Activated T-helper 1 cell treated with Interleukin-2 at 50 U/mL for 16 hours (primary cell): ENCODE results near the gene LRRC37A2.
A peak's percentile ranks its signal among the peaks of the same experiment; 100 is the strongest.
"Not testable (repeated sequence)": the region's sequence is repeated elsewhere in the genome, so short reads cannot be mapped to it uniquely, and the experiment has no call there.

Source experiments
- DNase-seq: peaks from one replicate; pipeline ENCODE4 v3.0.0-alpha.2; 2020; ENCODE audit warnings: low read depth

LRRC37A2 gene

DNA sequence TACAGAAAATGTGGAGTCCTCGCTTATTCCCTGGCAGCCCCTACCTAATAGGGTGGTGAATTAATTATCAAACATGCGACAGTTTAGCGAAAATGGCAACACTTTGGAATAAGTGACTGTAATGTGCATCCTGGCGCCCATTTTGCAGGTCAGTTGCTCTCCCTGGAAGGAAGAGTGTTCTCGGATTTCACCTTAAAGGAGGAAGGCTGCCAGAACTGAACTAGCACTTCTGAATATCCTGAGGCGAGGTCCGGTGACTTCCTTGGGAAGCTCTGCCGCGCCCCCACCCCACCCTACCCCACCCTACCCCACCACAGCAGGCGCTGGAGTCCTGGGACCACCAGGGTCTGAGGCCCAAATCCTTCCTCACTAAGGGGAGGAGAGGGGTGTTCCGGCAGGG lies at the start of gene LRRC37A2:
Gene LRRC37A2 (plus strand): TSS at position 301 of the 400 bp plus-strand sequence. CDS start 245 bp downstream, outside the sequence.
- not testable (repeated sequence) for DNase-seq

DNA sequence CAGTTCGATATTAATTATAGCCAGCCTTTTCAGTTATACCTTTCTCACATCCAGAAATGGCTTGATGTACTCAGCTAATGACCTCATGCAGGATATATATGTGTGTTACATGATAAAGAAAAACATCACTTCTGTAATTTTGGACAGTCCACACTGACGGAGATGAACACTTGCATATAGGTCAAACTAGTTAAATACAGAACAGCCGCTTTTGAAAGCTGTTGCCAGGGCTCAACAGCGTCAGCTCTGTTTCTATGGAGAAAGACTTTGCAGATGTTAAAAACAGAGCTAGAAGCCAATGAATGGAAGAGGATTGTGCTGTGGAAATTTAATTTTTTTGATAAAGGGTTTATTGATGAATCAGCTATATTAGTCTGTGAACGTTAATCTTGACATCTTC lies 44.6 kb upstream of the LRRC37A2 start:
- DNase-seq: not testable (repeated sequence)

DNA sequence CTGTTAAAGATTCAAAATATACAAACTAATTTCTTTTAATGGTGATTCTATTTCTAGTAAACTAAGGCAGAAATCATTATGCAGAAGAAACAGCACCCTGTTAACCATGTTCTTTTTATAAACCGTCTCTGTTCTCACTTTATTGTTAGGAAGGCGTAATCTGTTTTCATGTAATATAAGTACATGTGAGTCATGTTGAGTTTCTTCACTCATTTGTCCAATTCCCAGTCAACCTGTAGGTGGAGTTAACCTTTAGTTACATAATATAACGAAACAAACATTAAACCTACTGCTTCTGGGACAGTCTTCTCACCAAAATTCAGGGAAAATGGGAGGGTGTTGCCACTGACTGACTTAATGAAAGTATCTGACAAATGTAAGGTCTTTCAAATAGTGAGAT lies 37.8 kb upstream of the LRRC37A2 start:
- DNase-seq: not testable (repeated sequence)

DNA sequence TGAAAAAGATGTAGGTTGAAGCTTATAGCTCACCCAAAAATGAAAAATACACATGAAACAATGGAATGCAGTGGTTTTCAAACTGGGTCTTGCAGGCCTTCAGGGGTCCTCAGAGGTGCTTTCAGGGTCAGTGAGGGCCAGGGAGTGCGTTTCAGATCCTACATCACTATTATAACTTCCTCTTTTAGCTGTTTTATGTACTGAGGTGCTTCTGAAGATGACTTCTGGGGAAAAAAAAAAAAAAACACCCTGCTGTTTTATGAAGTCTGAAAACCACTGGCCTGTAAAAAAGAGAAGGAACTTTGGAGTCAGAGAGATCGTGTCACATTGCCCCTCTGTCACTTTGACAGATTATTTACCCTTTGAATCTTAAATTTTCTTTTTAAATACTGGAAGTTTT lies 36.7 kb upstream of the LRRC37A2 start:
- not testable (repeated sequence) for DNase-seq

DNA sequence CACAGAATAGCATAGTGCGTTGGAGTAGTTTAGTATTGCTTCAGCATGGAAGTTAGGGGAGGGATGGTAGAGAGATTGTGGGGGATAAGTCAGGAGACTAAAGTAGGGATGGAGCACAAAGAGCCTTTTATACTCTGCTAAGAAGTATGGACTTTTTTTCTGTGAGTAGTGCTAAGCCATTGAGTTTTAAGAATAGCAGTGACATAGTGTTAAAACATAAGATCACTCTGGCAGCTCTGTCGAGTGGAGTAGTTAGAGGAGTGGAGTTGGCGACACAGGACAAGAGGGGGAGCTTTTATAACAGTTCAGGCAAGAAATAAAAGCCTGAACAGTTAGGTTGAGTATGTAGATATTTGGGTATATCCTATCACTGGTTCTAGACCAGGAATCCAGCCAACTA lies 33.4 kb upstream of the LRRC37A2 start:
- not testable (repeated sequence) for DNase-seq

DNA sequence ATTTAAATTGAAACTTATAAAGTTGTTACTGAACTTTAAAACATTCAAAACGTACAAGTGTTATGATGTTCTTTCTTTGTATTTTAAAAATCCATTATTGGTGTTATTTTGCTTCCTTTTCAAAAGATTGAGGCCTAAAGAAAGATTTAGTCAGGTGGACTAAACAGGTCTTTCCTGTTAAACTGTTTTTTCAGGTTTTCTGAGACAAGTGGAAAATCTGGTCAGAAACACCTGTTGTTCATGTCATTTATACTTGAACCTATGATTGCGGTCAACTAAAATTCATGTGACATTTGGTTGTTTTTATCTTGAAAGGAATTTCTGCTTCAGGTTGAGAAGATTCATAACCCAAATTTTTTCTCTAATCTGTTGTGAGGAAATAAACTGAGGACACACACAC lies 31.0 kb upstream of the LRRC37A2 start:
- not testable (repeated sequence) for DNase-seq

DNA sequence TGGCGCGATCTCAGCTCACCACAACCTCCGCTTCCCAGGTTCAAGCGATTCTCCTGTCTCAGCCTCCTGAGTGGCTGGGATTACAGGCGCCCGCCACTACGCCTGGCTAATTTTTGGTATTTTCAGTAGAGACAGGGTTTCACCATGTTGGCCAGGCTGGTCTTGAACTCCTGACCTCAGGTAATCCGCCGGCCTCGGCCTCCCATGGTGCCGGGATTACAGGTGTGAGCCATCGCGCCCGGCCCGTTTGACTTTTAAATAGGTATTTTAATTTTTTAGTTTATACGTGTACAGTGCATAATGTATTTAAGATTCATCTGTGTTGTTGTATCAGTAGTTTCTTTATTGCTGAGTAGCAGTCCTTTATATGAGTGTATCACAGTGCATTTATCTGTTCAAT lies 20.2 kb upstream of the LRRC37A2 start:
- not testable (repeated sequence) for DNase-seq

DNA sequence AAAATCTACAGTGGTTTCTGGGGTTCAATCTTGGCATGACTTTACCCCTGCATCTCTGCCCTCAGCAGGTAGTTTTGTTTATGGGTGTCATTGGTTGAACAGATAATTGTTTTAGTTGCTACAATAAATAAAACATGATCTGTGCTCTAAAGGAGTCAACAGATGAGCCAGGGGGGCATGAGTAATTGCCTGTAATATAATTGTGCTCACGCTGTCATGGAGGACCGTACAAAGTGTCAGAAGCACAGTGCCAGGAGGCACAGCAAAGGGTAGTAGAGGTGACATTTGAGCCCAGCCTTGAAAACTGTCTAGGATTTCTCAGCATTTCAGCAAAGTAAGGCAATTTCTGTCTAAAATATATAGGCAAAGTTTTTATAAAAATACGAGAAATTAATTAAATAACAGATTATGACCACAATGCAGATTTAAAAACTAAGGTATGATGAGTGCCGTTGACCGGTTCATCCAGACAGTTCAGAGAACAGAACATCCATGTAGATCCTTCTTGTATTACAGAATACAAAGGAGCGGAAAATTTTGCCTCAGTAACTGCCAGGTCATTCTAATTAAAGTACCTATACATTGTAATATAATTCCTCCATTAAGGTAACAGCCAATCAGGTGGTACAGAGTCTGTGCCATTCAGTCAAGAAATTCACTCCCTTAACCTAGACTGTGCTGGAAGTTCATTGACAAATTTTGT lies 12.7 kb upstream of the LRRC37A2 start:
- not testable (repeated sequence) for DNase-seq

DNA sequence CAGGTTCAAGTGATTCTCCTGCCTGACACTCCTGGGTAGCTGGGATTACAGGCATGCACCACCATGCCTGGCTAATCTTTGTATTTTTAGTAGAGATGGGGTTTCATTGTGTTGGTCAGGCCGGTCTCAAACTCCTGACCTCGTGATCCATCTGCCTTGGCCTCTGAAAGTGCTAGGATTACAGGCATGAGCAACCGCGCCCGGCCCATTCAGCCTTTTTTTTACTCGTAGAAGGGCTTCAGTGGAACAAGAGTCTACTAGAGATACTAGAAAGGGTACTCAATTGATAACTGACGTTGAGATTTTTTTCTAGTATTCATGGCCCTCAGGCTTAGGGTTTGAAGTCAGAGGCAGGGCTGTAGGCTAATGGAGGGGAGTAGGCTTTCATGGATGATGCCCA lies 6.4 kb upstream of the LRRC37A2 start:
- not testable (repeated sequence) for DNase-seq

DNA sequence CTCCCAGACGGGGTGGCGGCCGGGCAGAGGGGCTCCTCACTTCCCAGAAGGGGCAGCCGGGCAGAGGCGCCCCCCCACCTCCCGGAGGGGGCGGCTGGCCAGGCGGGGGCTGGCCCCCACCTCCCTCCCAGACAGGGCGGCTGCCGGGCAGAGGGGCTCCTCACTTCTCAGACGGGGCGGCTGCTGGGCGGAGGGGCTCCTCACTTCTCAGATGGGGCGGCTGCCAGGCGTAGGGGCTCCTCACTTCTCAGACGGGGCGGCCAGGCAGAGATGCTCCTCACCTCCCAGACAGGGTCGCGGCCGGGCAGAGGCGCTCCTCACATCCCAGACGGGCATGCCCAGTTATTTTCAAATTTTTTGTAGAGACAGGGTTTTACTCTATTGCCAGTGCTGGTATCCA lies 22.4 kb downstream of the LRRC37A2 start:
- not testable (repeated sequence) for DNase-seq

DNA sequence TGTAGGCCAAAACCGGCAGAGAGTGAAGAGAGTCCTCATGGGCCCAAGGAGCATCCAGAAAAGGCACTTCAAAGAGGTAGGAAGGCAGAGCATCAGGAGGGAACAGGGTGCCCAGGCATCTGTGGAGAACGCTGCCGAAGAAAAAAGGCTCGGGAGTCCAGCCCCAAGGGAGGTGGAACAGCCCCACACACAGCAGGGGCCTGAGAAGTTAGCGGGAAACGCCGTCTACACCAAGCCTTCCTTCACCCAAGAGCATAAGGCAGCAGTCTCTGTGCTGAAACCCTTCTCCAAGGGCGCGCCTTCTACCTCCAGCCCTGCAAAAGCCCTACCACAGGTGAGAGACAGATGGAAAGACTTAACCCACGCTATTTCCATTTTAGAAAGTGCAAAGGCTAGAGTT lies 36.3 kb downstream of the LRRC37A2 start:
- not testable (repeated sequence) for DNase-seq

DNA sequence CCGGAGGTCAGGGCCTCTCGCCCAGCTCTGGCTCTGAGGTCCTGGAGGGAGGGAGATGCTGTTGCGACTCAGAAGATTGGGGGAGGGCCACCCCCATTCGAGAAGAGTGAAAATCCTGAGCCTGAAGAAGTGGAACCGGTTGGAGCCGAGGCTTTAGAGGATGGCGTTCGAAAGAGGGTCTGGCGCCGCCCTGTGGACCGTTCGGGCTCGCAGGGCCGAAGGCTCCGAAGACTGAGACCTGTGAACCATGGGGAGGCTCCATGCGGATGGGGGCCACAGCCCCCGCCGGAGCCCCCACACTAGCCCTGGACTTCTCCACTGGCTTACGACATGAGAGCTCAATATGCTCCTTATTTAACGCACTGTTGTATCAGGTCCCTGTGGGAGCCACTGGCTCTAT lies 46.9 kb downstream of the LRRC37A2 start:
- DNase-seq: not testable (repeated sequence)

DNA sequence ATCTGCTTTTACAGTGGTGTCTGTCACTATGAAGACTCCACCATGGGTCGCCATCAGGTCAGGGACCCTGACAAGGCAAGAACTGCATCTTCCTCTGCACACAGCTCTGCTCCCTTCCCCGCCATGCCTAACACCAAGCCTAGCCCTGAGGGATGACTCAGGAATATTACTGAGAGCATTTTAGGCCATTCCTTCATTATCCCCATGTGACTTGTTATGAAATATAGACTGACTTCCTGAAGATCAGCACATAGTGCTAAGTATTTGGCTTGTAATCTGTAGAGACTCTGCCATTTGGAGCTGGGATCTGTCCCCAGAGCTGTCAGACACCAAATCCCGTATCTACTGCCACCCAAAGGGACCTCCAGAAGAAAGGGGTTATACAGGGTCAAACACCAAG lies 47.8 kb downstream of the LRRC37A2 start:
- DNase-seq: not testable (repeated sequence)

DNA sequence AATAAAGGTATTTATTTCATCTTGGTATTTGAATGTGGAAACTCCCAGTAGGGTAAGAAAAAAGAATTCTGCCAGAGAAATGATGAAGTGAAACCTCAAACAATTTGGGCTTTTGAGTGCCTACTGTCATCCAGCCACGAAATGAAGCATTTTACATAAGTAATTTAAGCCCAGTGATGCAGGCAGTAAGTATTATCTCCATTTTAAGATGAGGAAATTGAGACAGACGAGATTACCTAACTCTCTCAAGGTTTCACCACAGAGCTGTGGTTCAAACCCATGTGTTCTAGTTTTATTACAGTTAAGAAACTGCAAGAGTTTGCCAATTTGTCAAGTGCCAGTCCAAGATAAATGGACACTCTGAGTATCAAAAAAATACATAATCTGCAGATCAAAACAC lies 54.0 kb downstream of the LRRC37A2 start:
- DNase-seq: not testable (repeated sequence)

DNA sequence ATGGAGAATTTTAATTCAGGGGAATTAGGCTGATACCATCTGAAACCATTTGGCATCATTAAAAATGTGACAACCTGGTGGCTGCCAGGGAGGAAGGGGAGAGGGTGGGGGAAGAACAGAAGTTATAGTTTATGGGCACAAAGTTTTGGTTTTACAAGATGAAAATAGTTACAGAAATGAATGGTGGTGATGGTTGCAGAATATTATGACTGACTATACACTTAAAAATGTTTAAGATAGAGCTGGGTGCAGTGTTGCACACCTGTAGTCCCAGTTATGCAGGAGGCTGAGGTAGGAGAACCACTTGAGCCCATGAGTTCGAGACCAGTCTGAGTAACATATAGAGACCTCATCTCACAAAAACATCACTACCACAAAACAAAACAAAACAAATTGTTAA lies 54.7 kb downstream of the LRRC37A2 start:
- DNase-seq: not testable (repeated sequence)

DNA sequence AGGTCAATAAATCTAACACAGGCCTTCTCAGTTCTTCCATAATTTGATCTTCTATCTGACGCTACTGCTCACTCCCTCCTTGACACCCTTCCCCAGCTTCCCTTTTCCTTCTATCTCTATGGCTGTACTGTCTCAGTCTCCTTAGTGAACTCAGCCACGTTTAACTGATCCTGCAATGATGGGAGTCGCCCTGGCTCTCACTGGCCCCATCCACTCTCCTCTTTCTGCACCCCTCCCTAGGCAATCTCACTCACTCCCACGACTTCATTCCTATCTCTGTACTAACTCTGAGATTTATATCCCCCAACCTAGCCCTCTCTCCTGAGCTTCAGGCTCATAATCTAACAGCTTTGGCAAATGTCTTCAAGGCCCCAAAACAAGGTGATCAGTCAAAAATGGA lies 59.5 kb downstream of the LRRC37A2 start:
- not testable (repeated sequence) for DNase-seq

DNA sequence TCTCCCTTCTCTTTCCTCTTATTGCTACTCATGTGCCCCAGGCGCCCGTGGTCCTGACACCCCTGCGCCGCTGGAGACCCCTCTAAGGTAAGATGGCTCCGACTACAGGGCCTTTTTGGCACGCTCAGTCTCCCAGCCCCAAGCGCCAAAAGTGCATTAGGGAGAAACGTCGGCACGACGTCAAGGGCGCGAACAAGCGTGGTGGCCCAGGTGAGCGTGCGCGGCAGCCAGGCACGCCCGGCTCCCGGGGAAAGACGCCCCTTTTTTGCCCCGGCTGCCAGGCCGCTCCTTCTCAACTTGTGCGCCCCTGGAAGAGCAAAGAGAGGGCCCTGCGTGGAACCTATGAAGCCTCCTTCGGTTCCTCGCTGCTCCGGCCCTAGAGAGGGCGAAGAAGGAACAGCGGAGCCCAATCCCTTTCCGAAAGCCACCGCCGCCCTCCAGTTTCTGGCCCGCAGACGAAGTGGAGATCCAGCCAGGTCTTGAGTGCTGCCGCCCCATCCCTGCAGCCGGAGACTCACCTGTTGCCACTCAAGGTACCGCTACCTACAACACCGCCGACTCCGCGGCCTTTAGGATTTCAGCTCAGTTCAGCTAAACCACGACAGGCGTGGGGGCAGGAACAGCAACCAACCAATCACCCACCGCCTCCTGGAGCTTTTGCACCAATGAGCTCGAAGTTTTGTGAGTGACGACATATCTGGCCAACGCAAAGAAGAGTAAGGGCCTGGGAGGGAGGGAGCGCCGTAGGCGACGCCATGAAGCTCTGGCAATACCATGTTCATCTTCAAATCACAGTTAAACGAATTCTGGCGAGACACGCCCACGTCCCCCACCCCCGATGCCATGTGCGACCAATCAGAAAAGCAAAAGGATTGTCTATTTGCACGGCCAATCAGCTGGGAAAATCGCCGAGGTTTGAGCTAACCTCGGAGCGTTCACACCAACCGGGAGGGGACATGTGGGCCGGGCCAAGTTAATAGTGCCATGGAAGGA lies 67.1 kb downstream of the LRRC37A2 start, which contains the start of gene ARL17A:
Gene ARL17A (minus strand): TSS at position 609 of the 993 bp plus-strand sequence. CDS start 3,369 bp downstream, outside the sequence.
- DNase-seq: peak; percentile 52

DNA sequence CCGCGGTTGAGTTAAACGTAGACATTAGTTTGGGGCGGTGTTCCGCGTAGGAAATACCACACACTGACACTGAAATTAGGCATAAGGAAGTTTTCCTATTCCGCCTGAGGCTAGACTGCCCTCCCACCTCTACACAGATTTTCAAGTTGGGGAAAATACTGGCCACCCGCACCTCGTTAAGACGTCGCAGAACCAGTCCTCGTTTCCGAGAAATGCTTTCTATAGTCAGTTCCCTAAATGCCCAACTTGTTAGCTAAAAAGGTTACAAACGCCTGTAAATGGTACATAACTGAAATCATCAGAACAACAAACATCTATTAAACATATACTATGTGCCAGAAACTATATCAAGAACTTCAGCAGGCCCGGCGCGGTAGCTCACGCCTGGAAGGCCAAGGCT lies 67.8 kb downstream of the LRRC37A2 start:
- not testable (repeated sequence) for DNase-seq

DNA sequence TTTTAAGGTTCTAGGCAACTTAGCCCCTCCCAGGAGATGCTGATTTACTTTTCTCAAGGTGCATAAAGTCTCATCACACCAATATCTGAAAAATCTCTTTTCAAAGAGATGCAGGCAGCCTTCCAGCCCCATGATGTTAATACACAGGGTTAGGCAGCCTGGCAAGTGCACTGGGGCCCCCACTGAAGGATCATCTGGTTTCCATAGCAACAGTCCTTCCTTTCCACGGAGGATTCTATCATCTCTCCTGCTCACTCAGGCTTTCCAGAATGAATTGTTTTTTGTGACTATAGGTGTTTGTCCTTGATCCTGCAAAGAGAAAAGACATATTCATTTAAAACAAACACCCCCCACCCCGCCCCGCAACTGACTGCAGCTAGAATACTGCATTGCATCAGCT lies 73.2 kb downstream of the LRRC37A2 start:
- not testable (repeated sequence) for DNase-seq

DNA sequence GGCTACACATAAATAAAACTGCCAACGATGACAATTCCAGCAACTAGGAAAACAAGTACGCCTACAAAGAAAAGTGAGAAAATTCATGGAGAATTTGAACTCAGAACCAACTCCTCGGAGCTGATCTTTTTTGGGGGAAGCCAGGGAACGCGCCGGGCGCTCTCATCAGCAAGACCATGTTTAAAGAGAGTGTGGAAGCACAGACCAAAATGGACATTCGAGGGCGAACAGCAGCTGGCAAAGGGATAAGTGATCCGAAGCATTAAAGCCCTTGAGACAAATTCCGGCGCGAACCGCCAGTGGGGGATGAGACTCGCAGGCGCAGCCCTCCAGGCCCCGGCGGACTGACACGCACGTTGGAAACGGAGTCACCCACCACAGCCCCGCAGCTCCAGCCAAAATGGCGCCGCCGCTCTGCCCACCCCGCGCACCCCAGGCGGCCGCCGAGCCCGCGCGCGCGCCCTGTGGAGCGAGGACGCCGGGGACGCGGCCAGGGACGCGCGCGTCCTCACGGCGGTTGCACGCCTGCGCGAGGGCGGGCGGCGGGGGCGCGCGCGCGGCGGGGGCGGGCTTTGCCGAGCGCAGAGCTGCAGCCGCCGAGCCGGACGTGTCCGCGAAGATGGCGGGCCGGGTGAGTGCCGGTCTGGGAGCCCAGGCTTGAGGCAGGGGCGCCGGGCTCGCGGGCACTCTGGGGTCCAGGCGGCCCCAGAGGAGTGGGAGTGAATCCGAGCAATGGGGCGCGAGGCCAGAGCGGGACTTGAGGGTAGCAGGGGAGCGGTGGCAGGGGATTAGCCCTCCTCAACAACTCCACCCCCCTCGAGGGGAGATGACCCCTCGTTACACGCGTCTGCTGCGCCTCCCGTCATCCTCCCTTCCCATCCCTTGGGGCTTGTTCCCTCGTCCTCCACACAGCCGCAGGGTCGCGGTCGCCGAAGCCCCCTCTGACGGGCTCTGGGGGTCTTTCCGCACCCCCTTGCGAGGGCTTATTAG lies 78.2 kb downstream of the LRRC37A2 start, which contains the start of gene NSF:
Gene NSF (plus strand): TSS at position 513 of the 990 bp plus-strand sequence. CDS start 107 bp downstream, at position 620.
- not testable (repeated sequence) for DNase-seq

DNA sequence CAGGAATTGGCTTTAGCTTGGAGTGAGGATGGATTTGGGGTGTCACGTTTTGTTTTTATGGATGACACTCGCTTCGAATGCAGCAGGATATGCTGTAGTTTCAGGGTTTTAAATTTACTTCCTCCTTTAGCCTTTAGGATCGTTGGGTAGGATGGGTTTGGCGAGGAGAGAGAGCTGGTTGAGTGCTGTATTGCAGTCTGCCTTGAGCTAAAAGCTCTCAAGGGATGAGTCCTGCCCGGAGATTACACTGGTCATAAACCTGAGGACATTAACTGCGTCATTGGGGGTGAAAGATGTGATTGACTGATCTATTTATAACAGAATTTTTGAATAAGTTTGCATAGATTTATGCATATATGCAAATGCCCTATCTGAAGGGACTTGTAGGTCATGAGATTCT lies 79.1 kb downstream of the LRRC37A2 start:
- DNase-seq: not testable (repeated sequence)
